C4-2B (cell line): Measurements from ENCODE around the gene RASEF.

Experiments used
- ZFX ChIP-seq: fragments of 450-650 bp; IDR thresholded peaks from 2 replicates; pipeline ENCODE4 v1.6.1; 2017
- TF ChIP-seq, protein P1 (sequence below): fragments of 450-650 bp; conservative IDR thresholded peaks from 2 replicates; pipeline ENCODE4 v1.5.1; 2017; ENCODE audit warnings: mild to moderate bottlenecking

DNA sequence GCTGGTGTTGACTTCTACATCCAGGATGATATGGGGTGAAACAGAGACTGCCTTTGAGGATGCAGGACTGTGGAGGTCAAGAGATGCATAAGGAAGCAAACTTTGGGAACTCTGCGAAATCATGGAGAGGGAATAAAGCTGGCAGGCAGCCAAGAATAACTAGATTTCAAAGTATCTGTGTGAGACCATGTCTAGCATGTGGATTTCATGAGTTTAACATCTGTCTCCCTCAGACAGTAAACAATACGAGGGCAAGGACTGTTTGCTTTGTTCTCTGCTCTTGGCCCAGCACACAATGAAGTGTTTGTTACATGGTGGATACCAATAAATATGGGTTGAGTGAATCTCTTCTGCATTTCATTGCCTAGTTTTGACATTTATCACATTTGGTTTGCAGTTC, 71.3 kb downstream of the RASEF start:
- TF ChIP-seq, protein P1, sequence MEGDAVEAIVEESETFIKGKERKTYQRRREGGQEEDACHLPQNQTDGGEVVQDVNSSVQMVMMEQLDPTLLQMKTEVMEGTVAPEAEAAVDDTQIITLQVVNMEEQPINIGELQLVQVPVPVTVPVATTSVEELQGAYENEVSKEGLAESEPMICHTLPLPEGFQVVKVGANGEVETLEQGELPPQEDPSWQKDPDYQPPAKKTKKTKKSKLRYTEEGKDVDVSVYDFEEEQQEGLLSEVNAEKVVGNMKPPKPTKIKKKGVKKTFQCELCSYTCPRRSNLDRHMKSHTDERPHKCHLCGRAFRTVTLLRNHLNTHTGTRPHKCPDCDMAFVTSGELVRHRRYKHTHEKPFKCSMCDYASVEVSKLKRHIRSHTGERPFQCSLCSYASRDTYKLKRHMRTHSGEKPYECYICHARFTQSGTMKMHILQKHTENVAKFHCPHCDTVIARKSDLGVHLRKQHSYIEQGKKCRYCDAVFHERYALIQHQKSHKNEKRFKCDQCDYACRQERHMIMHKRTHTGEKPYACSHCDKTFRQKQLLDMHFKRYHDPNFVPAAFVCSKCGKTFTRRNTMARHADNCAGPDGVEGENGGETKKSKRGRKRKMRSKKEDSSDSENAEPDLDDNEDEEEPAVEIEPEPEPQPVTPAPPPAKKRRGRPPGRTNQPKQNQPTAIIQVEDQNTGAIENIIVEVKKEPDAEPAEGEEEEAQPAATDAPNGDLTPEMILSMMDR = no peak
- TF ChIP-seq ZFX = no peak
